ENCODE data around the gene LGALS7B. TPM values are rescaled to one million over a fixed set of nuclear protein-coding genes. Genes with fewer than 3 reads are reported as not detected.

The LGALS7B gene
- total RNA-seq, 2 experiments from 2014 or later: not detected

GRCh38 chr19:38831142-38831605, 42.2 kb downstream of the LGALS7B start:
- H3K4me2 ChIP-seq (ENCODE audit: low read length): peak overlapping the region; percentile 100
- peak overlapping the region; percentile 95 for H2AFZ ChIP-seq (ENCODE audit: low read length)
- H3K9me2 ChIP-seq (ENCODE audit: insufficient read depth, low read length): no peaks in the 10 kb centered on the region
- H3K4me1 ChIP-seq (ENCODE audit: insufficient read depth, low read length, poor library complexity, severe bottlenecking): peaks cover 17% of the 10 kb centered on the region
- DNase-seq (ENCODE audit: low spot score): peak; percentile 62
- H3K4me3 ChIP-seq (ENCODE audit: low read depth, low read length, poor library complexity, severe bottlenecking): peak overlapping the region; percentile 85
- no peaks in the 10 kb centered on the region for H3K9me3 ChIP-seq (ENCODE audit: low read length)
- peak overlapping the region; percentile 57 for H3K27ac ChIP-seq (ENCODE audit: low read depth, low read length, poor library complexity, severe bottlenecking)
- ChIA-PET POLR2A (interaction anchor here (0.7 to 1.0 kb wide), 5 partner anchors 17 to 1812 kb away, joined by 3 to 5 read pairs (median 3); no protein-coding TSS in a partner anchor), CTCF (ENCODE audit: unreplicated experiment) (no interaction called here)
- peaks cover 7% of the 10 kb centered on the region; the same call in 1 of the 2 replicates for H3K79me2 ChIP-seq (ENCODE audit: insufficient read depth, low read depth, low read length)
- intact Hi-C loops (cut with micrococcal nuclease; ENCODE audit: unreplicated experiment): no loop called here
- peaks cover 40% of the 10 kb centered on the region for H3K36me3 ChIP-seq (ENCODE audit: insufficient read depth, low read length)
- no peak for TF ChIP-seq EZH2phosphoT487 (IDR thresholded peaks at IDR 0.05; ENCODE audit: borderline replicate concordance, low read depth, low read length)
- TF ChIP-seq, protein P1, sequence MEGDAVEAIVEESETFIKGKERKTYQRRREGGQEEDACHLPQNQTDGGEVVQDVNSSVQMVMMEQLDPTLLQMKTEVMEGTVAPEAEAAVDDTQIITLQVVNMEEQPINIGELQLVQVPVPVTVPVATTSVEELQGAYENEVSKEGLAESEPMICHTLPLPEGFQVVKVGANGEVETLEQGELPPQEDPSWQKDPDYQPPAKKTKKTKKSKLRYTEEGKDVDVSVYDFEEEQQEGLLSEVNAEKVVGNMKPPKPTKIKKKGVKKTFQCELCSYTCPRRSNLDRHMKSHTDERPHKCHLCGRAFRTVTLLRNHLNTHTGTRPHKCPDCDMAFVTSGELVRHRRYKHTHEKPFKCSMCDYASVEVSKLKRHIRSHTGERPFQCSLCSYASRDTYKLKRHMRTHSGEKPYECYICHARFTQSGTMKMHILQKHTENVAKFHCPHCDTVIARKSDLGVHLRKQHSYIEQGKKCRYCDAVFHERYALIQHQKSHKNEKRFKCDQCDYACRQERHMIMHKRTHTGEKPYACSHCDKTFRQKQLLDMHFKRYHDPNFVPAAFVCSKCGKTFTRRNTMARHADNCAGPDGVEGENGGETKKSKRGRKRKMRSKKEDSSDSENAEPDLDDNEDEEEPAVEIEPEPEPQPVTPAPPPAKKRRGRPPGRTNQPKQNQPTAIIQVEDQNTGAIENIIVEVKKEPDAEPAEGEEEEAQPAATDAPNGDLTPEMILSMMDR (conservative IDR thresholded peaks at IDR 0.05; ENCODE audit: low read length): no peak
- BruUV-seq (replicated peaks): TSS peak; percentile 56
- no peaks in the 10 kb centered on the region for H4K20me1 ChIP-seq (ENCODE audit: insufficient read depth, low read length)

- intact Hi-C loops (cut with micrococcal nuclease; ENCODE audit: unreplicated experiment): no loop called here
- TF ChIP-seq, protein P1 (conservative IDR thresholded peaks at IDR 0.05; ENCODE audit: low read length): no peak
- TF ChIP-seq EZH2phosphoT487 (IDR thresholded peaks at IDR 0.05; ENCODE audit: borderline replicate concordance, low read depth, low read length): no peak
- H3K4me2 ChIP-seq (ENCODE audit: low read length): no peak overlapping the region
Measured at GRCh38 chr19:38833092-38833425, 44.1 kb downstream of the LGALS7B start.

DNA sequence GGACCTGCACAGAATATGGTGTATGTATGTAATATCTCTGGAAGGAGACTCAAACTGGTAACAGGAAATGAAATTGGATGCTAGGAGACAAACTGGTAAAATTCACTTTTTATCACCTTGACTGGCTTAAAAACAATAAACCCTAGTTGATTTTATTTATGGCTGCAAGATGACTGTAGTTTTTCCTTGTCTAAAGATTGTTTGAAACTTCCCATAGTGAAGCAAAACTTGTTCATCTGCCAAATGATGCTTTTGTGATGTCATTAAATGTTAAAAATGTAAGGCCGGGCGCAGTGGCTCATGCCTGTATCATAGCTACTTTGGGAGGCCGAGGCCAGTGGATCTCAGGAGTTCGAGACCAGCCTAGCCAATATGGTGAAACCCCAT, 45.1 kb downstream of the LGALS7B start:
- no peak for DNase-seq (ENCODE audit: low spot score)
- POLR2A ChIA-PET: no interaction called here
- H3K9me3 ChIP-seq (ENCODE audit: low read length): no peaks in the 10 kb centered on the region
- peaks cover 17% of the 10 kb centered on the region for H3K4me1 ChIP-seq (ENCODE audit: insufficient read depth, low read length, poor library complexity, severe bottlenecking)
- TF ChIP-seq EZH2phosphoT487 (IDR thresholded peaks at IDR 0.05; ENCODE audit: borderline replicate concordance, low read depth, low read length): no peak
- TF ChIP-seq, protein P1 (conservative IDR thresholded peaks at IDR 0.05; ENCODE audit: low read length): no peak
- intact Hi-C loops (cut with micrococcal nuclease; ENCODE audit: unreplicated experiment): no loop called here
- H3K79me2 ChIP-seq (ENCODE audit: insufficient read depth, low read depth, low read length): peaks cover 7% of the 10 kb centered on the region; the same call in 1 of the 2 replicates
- H3K36me3 ChIP-seq (ENCODE audit: insufficient read depth, low read length): peaks cover 50% of the 10 kb centered on the region
- CTCF ChIA-PET (ENCODE audit: unreplicated experiment): no interaction called here
- no peak overlapping the region for H3K27ac ChIP-seq (ENCODE audit: low read depth, low read length, poor library complexity, severe bottlenecking)
- no TSS peak for BruUV-seq (replicated peaks)
- H4K20me1 ChIP-seq (ENCODE audit: insufficient read depth, low read length): no peaks in the 10 kb centered on the region
- no peaks in the 10 kb centered on the region for H3K9me2 ChIP-seq (ENCODE audit: insufficient read depth, low read length)
- no peak overlapping the region for H2AFZ ChIP-seq (ENCODE audit: low read length)
- H3K4me3 ChIP-seq (ENCODE audit: low read depth, low read length, poor library complexity, severe bottlenecking): no peak overlapping the region
- no peak overlapping the region for H3K4me2 ChIP-seq (ENCODE audit: low read length)

More at GRCh38 chr19:38833092-38833425, 44.1 kb downstream of the LGALS7B start:
- Histone ChIP-seq H3K27ac (ENCODE audit: low read depth, low read length, poor library complexity, severe bottlenecking) (no peak overlapping the region), H2AFZ (ENCODE audit: low read length) (no peak overlapping the region), H3K4me1 (ENCODE audit: insufficient read depth, low read length, poor library complexity, severe bottlenecking) (peaks cover 17% of the 10 kb centered on the region), H3K9me3 (ENCODE audit: low read length) (no peaks in the 10 kb centered on the region), H4K20me1 (ENCODE audit: insufficient read depth, low read length) (no peaks in the 10 kb centered on the region), H3K79me2 (ENCODE audit: insufficient read depth, low read depth, low read length) (peaks cover 7% of the 10 kb centered on the region; the same call in 1 of the 2 replicates), H3K36me3 (ENCODE audit: insufficient read depth, low read length) (peaks cover 49% of the 10 kb centered on the region), H3K4me3 (ENCODE audit: low read depth, low read length, poor library complexity, severe bottlenecking) (no peak overlapping the region), H3K9me2 (ENCODE audit: insufficient read depth, low read length) (no peaks in the 10 kb centered on the region)
- DNase-seq (ENCODE audit: low spot score): no peak
- BruUV-seq (replicated peaks): no TSS peak
- ChIA-PET CTCF (ENCODE audit: unreplicated experiment) (no interaction called here), POLR2A (interaction anchor here (0.6 to 1.3 kb wide), 3 partner anchors 11 to 1086 kb away, joined by 4 read pairs; no protein-coding TSS in a partner anchor)

Measured in OCI-LY7 (cell line).